ENCODE results near the gene PGM5. TPM values are rescaled to one million over a fixed set of nuclear protein-coding genes. Genes with fewer than 3 reads are reported as not detected.

The PGM5 gene
- total and polyA plus RNA-seq, 2 of the 4 experiments (the other 2 are of a cell fraction) = 8.3 to 14.7 TPM

- WGBS, 2 experiments (ENCODE audit: extremely low coverage in 2 of 2, insufficient read length in 1 of 2) = 40% methylated on average over 1 of the region's 3 CpGs; no CpG with 5 or more reads in 1 of the 2 experiments
Measured at GRCh38 chr9:68493958-68494577, 137.7 kb downstream of the PGM5 start.

More at GRCh38 chr9:68493958-68494577, 137.7 kb downstream of the PGM5 start:
- Histone ChIP-seq H3K9ac (ENCODE audit: low read depth, low read length) (peak overlapping the region; percentile 29; the same call in 1 of the 2 replicates), H3K14ac (replicated peaks; ENCODE audit: low read depth, low read length) (no peak overlapping the region), H4K20me1 (ENCODE audit: insufficient read depth, low read length) (no peaks in the 10 kb centered on the region), H3K18ac (ENCODE audit: low read depth, low read length) (peak overlapping the region; percentile 65; the same call in 1 of the 2 replicates), H2BK15ac (ENCODE audit: low read depth, low read length) (no peak overlapping the region; the same call in 2 of the 3 replicates), H4K91ac (ENCODE audit: insufficient read depth, low read depth, low read length) (no peak overlapping the region), H3K4ac (ENCODE audit: low read depth, low read length) (no peak overlapping the region), H3K27me3 (ENCODE audit: control insufficient read depth, insufficient read depth, low read length) (no peaks in the 10 kb centered on the region), H3K23ac (ENCODE audit: low read depth, low read length) (no peak overlapping the region), H3K27ac (ENCODE audit: insufficient read depth, low read length) (no peak overlapping the region), H2BK5ac (ENCODE audit: low read depth, low read length, poor library complexity, severe bottlenecking) (peak overlapping the region; percentile 28), H3K4me1 (ENCODE audit: control insufficient read depth, insufficient read depth, low read length) (peaks cover 4% of the 10 kb centered on the region; the same call in 1 of the 2 replicates), H3K9me1 (ENCODE audit: insufficient read depth, low read length) (no peaks in the 10 kb centered on the region), H4K8ac (ENCODE audit: low read depth in 2 of 2, low read length in 2 of 2) (peak overlapping the region in 1 of 2 experiments; percentile 45; a peak in 1 of 4 replicates), H2AK5ac (ENCODE audit: low read depth, low read length) (no peak overlapping the region), H3K56ac (ENCODE audit: extremely low read depth, insufficient read depth, low read length) (no peak overlapping the region), H3K4me2 (ENCODE audit: low read depth, low read length) (peak overlapping the region; percentile 12; the same call in 1 of the 2 replicates), H4K5ac (ENCODE audit: low read depth, low read length) (no peak overlapping the region), H2BK20ac (ENCODE audit: low read depth, low read length) (0 out of 2 replicates have a peak overlapping the region, but pooled peaks have one; percentile 46), H3K4me3 (ENCODE audit: insufficient read depth, low read depth, low read length) (no peak overlapping the region), H3K36me3 (ENCODE audit: control insufficient read depth, insufficient read depth, low read length) (no peaks in the 10 kb centered on the region), H3K9me3 (ENCODE audit: control insufficient read depth, insufficient read depth, low read length) (no peaks in the 10 kb centered on the region), H3K79me1 (ENCODE audit: low read depth in 1 of 2, low read length in 2 of 2) (no peaks in the 10 kb centered on the region), H2BK120ac (ENCODE audit: low read depth, low read length) (no peak overlapping the region), H2AFZ (replicated peaks; ENCODE audit: low read length, poor library complexity) (no peak overlapping the region), H2AK9ac (replicated peaks; ENCODE audit: low read depth, low read length, poor library complexity) (no peak overlapping the region)
- intact Hi-C loops (cut with micrococcal nuclease) (no loop called here), in situ Hi-C loops (cut with MboI; ENCODE audit: low sequenced_read_pairs) (no loop called here), dilution Hi-C loops (cut with HindIII; ENCODE audit: low sequenced_read_pairs, unreplicated experiment) (no loop called here)
- DNase-seq (peak; percentile 39), ATAC-seq (ENCODE audit: low read depth) (peak; percentile 76)
- CTCF ChIA-PET = interaction anchor here (0.7 kb wide), 1 partner anchor 14 kb away, joined by 4 read pairs; no protein-coding TSS in a partner anchor
- TF ChIP-seq NFE2L2 (IDR thresholded peaks at IDR 0.05; ENCODE audit: low read depth, low read length) (no peak), FOS (IDR thresholded peaks at IDR 0.05; ENCODE audit: low read depth, low read length) (no peak), POLR2A (IDR thresholded peaks at IDR 0.05; ENCODE audit: low read depth, low read length) (no peak), RAD21 (IDR thresholded peaks at IDR 0.05; ENCODE audit: low read length) (no peak), MAFK (IDR thresholded peaks at IDR 0.05; ENCODE audit: low read depth, low read length) (no peak), RFX5 (IDR thresholded peaks at IDR 0.05; ENCODE audit: low read depth, low read length) (no peak), MXI1 (IDR thresholded peaks at IDR 0.05; ENCODE audit: borderline replicate concordance, low read depth, low read length) (no peak), SMC3 (IDR thresholded peaks at IDR 0.05; ENCODE audit: low read depth, low read length) (no peak), BHLHE40 (IDR thresholded peaks at IDR 0.05; ENCODE audit: low read depth, low read length) (no peak), RCOR1 (IDR thresholded peaks at IDR 0.05; ENCODE audit: insufficient replicate concordance, low read length) (no peak), CEBPB (IDR thresholded peaks at IDR 0.05; ENCODE audit: low read depth, low read length) (no peak), CHD1 (IDR thresholded peaks at IDR 0.05; ENCODE audit: low read depth, low read length) (no peak), MAZ (IDR thresholded peaks at IDR 0.05; ENCODE audit: borderline replicate concordance, low read depth, low read length) (no peak)
- TF ChIP-seq, protein P1, sequence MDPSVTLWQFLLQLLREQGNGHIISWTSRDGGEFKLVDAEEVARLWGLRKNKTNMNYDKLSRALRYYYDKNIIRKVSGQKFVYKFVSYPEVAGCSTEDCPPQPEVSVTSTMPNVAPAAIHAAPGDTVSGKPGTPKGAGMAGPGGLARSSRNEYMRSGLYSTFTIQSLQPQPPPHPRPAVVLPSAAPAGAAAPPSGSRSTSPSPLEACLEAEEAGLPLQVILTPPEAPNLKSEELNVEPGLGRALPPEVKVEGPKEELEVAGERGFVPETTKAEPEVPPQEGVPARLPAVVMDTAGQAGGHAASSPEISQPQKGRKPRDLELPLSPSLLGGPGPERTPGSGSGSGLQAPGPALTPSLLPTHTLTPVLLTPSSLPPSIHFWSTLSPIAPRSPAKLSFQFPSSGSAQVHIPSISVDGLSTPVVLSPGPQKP (IDR thresholded peaks at IDR 0.05; ENCODE audit: borderline replicate concordance, low read depth, low read length) = no peak
- TF ChIP-seq, protein P2, sequence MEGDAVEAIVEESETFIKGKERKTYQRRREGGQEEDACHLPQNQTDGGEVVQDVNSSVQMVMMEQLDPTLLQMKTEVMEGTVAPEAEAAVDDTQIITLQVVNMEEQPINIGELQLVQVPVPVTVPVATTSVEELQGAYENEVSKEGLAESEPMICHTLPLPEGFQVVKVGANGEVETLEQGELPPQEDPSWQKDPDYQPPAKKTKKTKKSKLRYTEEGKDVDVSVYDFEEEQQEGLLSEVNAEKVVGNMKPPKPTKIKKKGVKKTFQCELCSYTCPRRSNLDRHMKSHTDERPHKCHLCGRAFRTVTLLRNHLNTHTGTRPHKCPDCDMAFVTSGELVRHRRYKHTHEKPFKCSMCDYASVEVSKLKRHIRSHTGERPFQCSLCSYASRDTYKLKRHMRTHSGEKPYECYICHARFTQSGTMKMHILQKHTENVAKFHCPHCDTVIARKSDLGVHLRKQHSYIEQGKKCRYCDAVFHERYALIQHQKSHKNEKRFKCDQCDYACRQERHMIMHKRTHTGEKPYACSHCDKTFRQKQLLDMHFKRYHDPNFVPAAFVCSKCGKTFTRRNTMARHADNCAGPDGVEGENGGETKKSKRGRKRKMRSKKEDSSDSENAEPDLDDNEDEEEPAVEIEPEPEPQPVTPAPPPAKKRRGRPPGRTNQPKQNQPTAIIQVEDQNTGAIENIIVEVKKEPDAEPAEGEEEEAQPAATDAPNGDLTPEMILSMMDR (conservative IDR thresholded peaks at IDR 0.05; ENCODE audit: low read depth, low read length) = no peak
- POLR2A ChIA-PET (ENCODE audit: unreplicated experiment) = interaction anchor here (0.5 kb wide), 1 partner anchor 26 kb away, joined by 3 read pairs; no protein-coding TSS in a partner anchor
- BruUV-seq (replicated peaks) = no TSS peak
